ENCODE results near the gene FYN.

Gene FYN

DNA sequence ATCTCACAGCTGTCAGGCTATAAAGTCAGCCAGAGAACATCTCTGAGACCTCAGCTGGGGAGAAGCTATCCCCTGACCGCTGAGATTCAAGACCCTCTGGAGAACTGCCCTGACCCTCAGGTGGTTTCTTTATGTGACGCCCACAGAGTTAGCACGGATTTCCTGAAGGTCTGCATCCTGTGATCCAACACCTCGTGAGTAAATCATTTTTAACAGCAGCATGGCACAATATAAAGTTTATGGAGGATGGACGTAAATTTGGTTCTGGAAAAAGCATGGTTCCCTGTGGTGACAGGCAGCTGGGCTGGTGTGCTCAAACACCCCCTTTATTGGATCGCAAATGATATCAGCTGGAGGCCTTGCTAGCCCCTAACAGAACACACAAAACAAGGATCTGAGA, 242.2 kb downstream of the FYN start:
- FAIRE-seq (no peak), DNase-seq (ENCODE audit: insufficient read length) (no peak)
- TF ChIP-seq TAF1 (IDR thresholded peaks at IDR 0.05; ENCODE audit: borderline replicate concordance, low read depth, low read length): no peak

DNA sequence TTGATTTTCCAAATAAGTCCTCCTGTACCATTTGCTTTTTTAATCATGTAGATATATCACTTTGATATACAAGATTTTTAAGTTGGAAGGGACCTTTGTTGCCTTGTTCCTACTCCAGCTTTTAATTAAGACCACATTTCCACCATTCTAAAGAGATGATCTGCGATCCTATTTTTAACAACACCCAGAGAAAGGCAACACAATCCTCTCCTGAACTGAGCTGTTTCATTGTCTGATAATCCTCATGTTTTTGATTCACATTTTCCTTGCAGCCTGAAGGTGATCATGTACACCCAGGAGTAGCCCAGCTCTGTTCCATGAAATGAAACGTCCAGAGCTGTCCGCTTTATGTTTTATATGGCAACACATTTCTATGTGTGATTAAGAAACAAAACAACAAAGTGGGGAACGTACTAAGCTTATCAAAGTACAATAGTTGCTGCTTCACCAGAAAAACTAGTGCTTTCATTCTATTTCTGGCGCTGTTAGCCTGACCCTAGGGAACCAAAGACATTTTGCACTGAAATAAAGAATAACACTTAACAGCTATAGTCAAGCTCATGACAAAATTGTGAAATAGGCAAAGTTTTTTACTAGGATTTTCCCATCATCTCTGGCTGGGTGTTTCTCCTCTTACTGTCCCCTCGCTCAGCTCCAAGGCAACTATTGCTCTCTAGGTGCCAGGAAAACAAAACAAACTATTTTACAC, 245.0 kb downstream of the FYN start:
- no peak for DNase-seq (ENCODE audit: insufficient read length)
- no peak for TF ChIP-seq TAF1 (IDR thresholded peaks at IDR 0.05; ENCODE audit: borderline replicate concordance, low read depth, low read length)
- TF ChIP-seq POLR2A (IDR thresholded peaks at IDR 0.05; ENCODE audit: low read depth, low read length): no peak
- no peak for TF ChIP-seq POLR2AphosphoS5 (IDR thresholded peaks at IDR 0.05; ENCODE audit: low read depth, low read length)
- FAIRE-seq: no peak

DNA sequence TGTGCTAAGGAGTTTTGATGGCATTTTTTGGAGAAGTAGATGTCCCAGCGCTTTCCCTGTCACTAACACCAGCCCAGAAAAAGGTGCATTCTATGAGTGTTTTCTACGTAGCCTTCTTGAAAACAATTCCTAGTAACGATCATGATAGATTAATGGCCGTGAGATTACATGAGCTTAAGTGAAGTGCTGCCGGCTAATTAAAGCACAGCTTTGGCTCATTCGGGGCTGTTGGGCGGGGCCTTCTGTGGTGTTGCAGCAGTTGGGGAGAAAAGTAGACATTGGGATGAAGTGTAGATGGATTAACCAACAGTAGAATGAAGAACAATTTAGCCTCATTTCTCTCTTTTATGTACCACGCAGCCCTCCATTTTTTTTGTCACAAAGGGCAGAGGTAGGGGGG, 246.8 kb downstream of the FYN start:
- TF ChIP-seq TAF1 (IDR thresholded peaks at IDR 0.05; ENCODE audit: borderline replicate concordance, low read depth, low read length) (no peak), POLR2A (IDR thresholded peaks at IDR 0.05; ENCODE audit: low read depth, low read length) (no peak), POLR2AphosphoS5 (IDR thresholded peaks at IDR 0.05; ENCODE audit: low read depth, low read length) (no peak)
- FAIRE-seq (no peak), DNase-seq (ENCODE audit: insufficient read length) (no peak)

DNA sequence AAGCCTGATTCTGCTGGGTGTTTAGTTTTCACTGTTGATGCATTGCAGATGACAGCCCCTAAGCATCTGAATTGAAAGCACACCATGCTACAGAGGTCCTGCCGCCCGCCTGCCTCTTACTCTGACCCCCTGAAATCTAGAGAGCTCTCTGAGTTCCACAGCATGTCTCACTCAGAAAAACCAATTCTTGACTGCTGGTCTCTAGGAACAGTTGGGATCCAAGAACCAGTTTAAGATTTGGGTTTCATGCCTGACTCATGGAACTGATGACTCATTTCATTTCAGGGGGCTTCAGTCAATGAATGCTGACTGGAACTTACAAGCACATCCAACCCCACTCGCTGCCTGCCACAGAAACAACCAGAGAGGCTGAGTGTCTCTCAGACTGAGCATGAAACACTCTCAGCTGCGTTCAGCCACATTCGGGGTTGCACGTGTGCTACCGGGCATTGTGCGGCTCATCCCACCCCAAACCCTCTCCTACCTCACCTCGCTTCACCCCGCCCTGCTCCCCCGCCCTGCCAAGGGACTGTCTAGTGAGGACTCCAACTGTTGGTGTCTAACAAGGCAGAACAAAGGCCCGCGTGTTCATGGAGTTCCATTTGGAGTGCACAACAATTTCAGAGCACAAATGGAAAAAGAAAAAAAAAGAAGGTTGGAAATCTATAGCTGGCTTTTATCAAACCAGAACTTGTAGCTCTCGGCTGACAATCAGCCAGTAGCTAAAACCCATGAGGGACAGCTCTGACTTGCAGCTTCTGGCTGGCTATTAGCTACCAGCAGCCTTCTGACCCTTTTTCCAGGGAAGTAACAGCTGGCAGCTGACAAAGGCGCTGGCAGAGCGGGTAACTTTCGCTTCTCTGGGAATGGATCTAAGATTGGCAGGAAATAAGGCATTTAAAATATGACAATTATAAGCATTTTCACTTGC, 247.5 kb downstream of the FYN start:
- DNase-seq (ENCODE audit: insufficient read length) (no peak), FAIRE-seq (no peak)
- TF ChIP-seq TAF1 (IDR thresholded peaks at IDR 0.05; ENCODE audit: borderline replicate concordance, low read depth, low read length) (no peak), POLR2A (IDR thresholded peaks at IDR 0.05; ENCODE audit: low read depth, low read length) (no peak), POLR2AphosphoS5 (IDR thresholded peaks at IDR 0.05; ENCODE audit: low read depth, low read length) (no peak)

DNA sequence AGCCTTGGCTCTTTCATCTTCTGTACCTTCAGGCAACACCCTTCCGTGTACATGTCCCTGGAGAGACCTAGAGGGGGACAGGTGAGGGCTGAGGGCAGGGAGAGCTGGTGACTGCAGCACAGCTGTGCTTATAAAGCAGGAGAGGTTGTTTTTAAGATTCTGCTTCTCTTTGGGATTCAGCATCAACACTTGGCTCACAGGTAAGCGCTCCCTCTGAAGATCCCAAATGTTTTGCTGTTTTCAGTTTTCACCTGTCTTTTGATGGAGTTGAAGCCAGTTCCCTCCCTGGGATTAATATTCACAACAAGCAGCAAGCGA, 248.2 kb downstream of the FYN start:
- TF ChIP-seq TAF1 (IDR thresholded peaks at IDR 0.05; ENCODE audit: borderline replicate concordance, low read depth, low read length) (no peak), POLR2AphosphoS5 (IDR thresholded peaks at IDR 0.05; ENCODE audit: low read depth, low read length) (no peak)
- DNase-seq (ENCODE audit: insufficient read length) (no peak), FAIRE-seq (no peak)

DNA sequence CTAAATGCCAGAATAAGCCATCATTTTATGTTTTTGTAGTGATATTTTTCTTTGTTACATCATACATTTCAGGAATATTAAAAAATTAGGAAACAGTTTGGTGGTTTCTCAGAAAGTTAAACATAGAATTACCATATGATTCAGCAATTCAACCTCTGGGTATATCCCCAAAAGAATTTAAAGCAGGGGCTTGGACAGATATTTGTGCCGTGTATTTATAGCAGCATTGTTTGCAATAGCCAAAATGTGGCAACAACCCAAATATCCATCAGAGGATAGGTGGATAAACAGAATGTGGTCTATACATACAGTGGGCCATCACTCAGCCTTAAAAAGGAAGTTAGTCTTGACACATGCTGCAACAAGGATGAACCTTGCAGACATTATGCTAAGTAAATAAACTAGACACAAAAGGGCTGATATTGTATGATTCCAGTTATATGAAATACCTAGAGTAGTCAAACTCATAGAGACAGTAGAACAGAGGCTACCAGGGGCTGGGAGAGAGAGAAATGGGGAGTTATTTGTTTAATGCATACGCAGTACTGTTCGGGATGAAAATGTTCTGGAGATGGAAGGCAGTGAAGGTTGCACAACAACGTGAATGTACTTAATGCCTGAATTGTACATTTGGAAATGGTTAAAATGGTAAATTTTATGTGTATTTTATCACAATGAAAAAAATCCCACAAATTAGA, 248.7 kb downstream of the FYN start:
- FAIRE-seq (no peak), DNase-seq (ENCODE audit: insufficient read length) (no peak)
- TF ChIP-seq POLR2AphosphoS5 (IDR thresholded peaks at IDR 0.05; ENCODE audit: low read depth, low read length) (no peak), POLR2A (IDR thresholded peaks at IDR 0.05; ENCODE audit: low read depth, low read length) (no peak), TAF1 (IDR thresholded peaks at IDR 0.05; ENCODE audit: borderline replicate concordance, low read depth, low read length) (no peak)

DNA sequence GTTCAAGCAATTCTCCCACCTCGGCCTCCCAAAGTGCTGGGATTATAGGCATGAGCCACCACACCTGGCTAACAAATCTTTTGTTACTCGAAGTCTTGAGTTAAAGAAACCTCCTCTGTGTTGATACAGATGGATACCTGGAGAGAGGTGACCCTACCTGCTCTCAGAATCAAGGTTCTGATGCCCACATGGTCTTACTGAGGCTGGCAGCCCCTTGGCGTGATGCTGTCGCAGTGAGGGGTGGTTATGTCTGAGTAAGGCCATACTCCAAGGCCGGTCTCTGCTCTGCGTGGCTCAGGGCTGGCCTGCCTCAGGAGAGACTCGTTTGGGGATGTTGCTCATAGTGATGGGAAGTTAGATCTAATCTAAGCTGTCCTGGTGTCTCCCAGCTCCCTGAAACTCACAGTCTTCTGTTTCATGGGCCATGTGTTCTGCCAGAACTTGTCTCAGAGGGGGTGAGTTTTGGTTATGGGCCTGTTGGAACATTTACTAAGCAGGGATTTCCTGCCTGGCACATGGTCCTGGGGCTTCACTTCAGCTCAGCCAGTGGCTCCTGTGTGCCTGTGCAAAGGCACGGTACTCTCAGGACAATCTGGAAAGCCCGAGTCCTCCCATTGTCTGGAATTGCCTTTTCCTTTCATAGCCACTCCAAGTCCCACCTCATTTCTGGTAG, 250.1 kb downstream of the FYN start:
- FAIRE-seq (no peak), DNase-seq (ENCODE audit: insufficient read length) (no peak)
- no peak for TF ChIP-seq POLR2A (IDR thresholded peaks at IDR 0.05; ENCODE audit: low read depth, low read length)
- no peak for TF ChIP-seq TAF1 (IDR thresholded peaks at IDR 0.05; ENCODE audit: borderline replicate concordance, low read depth, low read length)
- TF ChIP-seq POLR2AphosphoS5 (IDR thresholded peaks at IDR 0.05; ENCODE audit: low read depth, low read length): no peak

DNA sequence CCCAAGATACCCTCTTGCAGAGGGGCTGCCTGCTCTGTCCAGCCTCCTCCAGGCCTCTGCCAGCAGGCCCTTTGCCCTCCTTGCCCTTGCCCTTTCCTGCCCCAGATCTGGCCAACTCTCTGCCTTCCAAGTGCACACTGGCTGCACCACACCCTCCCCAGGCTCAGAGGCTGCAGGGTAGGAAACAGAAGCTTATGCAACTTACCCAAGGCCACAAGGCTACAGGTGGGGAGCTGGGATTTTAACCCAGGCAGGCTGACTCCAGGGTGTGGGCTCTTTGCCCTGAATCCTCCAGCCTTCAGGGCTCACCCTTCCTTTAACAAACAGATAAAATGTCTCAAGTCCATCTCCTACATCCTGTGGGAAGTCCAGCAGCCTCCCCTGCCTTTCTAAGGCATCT, 253.1 kb downstream of the FYN start:
- FAIRE-seq: no peak
- TF ChIP-seq POLR2AphosphoS5 (IDR thresholded peaks at IDR 0.05; ENCODE audit: low read depth, low read length) (no peak), TAF1 (IDR thresholded peaks at IDR 0.05; ENCODE audit: borderline replicate concordance, low read depth, low read length) (no peak), POLR2A (IDR thresholded peaks at IDR 0.05; ENCODE audit: low read depth, low read length) (no peak)
- no peak for DNase-seq (ENCODE audit: insufficient read length)

DNA sequence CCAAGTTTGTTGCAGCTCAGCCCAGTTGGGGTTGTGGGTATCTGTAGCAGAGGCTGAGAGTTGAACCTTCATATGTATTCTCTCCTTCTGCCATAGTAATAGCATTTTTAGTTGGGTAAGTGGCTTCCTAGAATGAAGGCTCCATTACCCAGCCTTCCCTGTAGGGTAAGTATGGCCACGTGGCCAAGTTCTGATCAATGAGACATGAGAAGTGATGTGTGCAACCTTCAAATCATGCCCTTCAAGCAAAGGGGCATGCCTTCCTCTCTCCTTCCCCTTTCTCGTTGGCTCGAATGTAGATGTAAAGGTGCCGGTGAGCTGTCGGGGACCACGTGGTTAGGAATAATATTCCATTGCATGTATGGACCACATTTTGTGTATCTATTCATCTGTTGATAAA, 254.8 kb downstream of the FYN start:
- DNase-seq (ENCODE audit: insufficient read length): no peak
- TF ChIP-seq POLR2A (IDR thresholded peaks at IDR 0.05; ENCODE audit: low read depth, low read length) (no peak), TAF1 (IDR thresholded peaks at IDR 0.05; ENCODE audit: borderline replicate concordance, low read depth, low read length) (no peak), POLR2AphosphoS5 (IDR thresholded peaks at IDR 0.05; ENCODE audit: low read depth, low read length) (no peak)
- FAIRE-seq: no peak

DNA sequence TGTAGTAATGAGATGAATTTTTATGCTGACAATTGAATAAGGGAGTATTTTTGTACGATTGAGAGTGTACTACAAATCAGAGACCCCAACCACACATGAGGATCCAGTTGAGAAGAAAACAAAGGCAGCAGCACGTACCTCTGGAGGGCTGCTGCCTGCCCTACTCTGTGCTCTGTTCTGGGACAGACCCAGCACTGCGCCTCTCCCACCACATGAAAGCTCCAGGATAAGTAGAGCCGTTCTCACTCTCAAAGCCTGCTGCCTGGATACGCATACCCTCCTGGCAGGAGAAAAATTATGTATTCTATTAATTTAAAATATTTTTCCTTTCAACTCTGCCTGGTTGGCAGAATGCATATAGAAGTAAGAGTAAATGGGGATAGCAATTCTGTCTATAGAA, 256.1 kb downstream of the FYN start:
- TF ChIP-seq POLR2A (IDR thresholded peaks at IDR 0.05; ENCODE audit: low read depth, low read length) (no peak), TAF1 (IDR thresholded peaks at IDR 0.05; ENCODE audit: borderline replicate concordance, low read depth, low read length) (no peak), POLR2AphosphoS5 (IDR thresholded peaks at IDR 0.05; ENCODE audit: low read depth, low read length) (no peak)
- DNase-seq (ENCODE audit: insufficient read length) (no peak), FAIRE-seq (no peak)

DNA sequence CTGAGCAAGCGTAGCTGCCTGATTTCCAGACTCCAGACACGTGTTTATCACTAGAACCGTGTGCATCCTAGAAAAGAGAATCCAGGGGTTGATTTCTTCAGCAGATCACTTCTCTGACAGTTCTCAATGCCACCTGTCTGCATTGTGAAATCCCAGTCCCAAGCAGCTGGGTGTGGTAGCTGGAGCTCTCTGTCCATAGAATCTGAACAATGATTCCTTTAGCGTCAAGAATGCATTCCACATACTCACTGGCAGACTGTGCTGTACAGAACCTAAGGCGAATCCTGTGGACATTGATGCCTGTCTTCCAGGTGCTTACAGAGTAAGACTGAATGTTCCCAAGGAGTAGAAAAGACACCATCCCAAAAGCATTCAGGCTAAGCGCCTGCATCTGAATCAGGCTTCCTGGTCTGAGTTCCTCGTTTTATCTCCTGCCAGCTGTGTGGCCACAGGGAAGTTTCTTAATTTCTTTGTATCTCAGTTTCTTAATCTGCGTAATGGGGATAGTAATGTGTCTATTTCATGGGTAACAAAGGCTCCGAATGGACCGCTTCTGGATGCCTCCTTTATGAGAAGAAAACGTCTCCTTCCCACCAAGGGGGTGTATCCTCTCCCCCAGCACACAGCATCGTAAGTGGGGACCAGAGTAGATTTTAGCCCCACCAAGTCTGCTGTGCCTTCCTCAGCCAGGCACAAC, 257.2 kb downstream of the FYN start:
- DNase-seq (ENCODE audit: insufficient read length) (no peak), FAIRE-seq (no peak)
- TF ChIP-seq POLR2AphosphoS5 (IDR thresholded peaks at IDR 0.05; ENCODE audit: low read depth, low read length) (no peak), POLR2A (IDR thresholded peaks at IDR 0.05; ENCODE audit: low read depth, low read length) (no peak), TAF1 (IDR thresholded peaks at IDR 0.05; ENCODE audit: borderline replicate concordance, low read depth, low read length) (no peak)
